Erythroblast (primary cell): ENCODE results near the gene MEGF11.

Experiments
- GATA1 ChIP-seq: IDR thresholded peaks from 2 replicates; pipeline ENCODE4 v1.6.1; 2011; ENCODE audit warnings: low read depth, mild to moderate bottlenecking, control low read depth, low read length, moderate library complexity
- POLR2A ChIP-seq: IDR thresholded peaks from 2 replicates; pipeline ENCODE4 v1.6.1; 2011; ENCODE audit warnings: mild to moderate bottlenecking, low read length

DNA sequence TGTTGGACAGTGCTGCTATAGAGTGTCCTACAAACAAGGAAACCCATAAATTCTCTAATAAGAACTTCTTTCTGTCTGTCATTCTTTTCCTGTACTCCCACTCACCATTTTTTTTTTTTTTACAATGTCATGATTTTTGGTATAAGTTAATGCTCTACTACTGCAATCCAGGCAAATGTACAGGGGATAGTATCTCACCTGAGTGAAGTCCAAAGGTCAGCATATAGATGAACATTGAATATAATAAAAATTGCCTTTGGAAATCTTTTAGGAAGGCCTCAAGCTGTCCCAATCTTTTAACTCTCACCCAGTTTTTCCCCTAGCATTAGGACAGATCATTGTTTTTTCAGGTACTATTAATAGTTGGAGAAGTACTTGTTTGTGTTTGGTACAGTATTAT, 405.6 kb downstream of the MEGF11 start:
- TF ChIP-seq POLR2A (no peak), GATA1 (no peak)
